Embryonic facial prominence (tissue), 1 donor: ENCODE measurements around the gene SUFU.
"Not testable (repeated sequence)": the region's sequence is repeated elsewhere in the genome, so short reads cannot be mapped to it uniquely, and the experiment has no call there.

Experiments
- DNase-seq: peaks from one replicate; pipeline ENCODE4 v3.0.0-alpha.2; 2016; ENCODE audit errors: extremely low spot score

Gene SUFU

DNA sequence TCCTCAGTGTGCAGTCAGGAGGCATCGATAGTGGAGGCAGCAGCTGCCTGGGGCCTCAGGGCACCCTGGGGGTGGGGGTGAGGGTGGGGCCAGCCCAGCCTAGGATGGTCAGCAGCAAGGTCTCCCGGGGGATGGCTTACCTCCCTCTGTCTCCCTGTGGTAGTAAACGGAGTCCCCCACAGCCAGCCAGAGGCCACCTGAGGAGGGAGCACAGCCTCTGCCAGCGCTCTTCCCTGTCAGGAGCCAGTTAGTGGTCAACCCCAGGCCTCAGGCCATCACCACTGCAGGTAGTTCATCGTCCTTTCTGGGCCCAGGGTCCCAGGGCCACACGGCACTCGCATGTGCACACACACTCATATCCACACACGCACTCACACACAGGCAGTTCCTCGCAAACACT is 23.4 kb upstream of the SUFU start:
- DNase-seq, result no peak

DNA sequence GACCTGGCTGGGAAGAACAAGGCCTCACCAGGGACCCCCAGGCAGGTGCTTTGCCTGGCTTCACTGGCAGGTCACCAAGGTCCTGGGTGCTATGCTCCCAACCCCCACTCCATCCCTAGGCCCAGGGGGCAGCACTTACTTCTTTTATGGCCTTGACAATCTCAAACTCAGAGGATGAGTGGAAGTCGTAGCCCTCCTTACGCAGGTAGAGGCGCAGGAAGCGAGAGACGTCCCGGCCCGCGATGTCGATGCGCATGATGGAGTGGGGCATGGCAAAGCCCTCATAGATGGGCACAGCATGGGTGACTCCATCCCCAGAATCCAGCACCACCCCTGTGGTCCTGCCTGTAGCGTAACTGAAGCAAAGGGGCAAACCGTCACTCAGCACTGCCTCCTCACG is 19.8 kb upstream of the SUFU start:
- no peak for DNase-seq

DNA sequence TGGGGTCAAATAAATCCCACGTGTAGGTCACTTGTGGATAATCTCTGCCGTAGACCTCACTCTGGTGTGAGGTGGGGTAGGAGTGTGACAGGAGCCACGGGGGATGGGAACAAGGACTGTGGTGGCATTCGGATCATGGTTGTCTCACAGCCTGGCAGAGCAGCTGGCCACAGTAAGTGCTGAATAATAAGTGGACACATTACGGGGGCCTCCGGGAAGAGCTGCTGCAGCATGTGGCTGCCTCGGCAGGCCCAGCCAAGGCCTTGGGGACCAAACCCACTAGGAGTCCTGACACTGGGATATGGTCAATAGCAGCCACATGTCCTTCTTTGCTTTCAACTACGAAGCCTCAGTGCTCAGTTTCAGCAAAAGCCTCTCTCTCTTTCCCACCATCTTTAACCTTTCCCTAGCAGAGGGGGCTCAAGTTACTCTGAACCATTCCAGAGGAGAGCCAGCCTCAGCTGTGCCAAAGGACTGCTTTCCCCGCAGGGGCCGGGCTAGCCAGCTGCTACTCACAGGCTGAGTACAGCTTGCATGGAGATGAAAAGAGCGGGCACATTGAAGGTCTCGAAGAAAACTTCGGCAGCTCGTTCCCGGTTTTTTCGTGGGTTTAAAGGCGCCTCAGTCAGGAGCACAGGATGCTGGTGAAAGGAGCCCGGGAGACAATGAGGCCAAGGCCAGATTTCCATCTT is 18.5 kb upstream of the SUFU start:
- DNase-seq, result no peak

DNA sequence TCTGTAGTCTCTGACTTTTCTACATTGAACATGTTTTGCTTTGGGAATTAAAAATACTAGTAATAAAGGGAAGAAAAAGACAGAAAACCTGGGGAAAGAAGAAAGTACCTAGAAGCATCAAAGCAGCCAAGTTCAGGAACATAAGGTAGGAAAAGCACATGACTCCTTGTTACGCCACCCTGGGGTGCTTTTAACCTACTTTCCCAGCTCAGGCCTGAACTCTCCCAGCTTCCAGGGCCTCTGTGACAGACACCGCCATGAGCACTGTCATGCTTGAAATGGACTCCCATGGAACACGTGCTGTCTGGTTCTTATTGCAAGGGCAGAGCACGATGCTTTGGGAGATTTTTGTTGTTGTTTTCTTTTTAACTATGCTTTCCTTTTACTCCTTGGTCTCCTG is 12.6 kb upstream of the SUFU start:
- no peak for DNase-seq

DNA sequence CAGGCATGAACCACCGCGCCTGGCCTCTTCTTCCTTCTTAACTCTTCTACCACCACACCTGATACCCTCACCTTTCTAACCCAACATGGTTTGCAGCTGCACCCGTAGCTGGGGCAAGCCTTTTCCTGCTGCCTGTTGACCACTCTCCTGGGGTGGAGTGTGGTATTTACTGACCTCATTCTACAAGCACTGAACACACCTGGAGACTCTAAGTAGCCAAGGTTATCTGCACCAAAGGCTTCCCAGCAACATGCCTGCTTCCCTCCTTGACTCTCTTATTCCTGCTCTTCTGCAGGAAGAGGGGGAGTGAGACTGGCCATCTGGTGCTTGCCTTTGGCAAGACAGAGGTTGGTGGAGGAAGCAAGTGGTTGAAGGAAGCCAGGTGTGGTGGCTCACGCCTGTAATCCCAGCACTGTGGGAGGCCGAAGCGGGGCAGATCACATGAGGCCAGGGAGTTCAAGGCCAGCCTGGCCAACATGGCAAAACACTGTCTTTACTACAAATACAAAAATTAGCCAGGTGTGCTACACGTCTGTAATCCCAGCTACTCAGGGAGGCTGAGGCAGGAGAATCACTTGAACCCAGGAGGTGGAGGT is 11.3 kb upstream of the SUFU start:
- DNase-seq, result no peak

DNA sequence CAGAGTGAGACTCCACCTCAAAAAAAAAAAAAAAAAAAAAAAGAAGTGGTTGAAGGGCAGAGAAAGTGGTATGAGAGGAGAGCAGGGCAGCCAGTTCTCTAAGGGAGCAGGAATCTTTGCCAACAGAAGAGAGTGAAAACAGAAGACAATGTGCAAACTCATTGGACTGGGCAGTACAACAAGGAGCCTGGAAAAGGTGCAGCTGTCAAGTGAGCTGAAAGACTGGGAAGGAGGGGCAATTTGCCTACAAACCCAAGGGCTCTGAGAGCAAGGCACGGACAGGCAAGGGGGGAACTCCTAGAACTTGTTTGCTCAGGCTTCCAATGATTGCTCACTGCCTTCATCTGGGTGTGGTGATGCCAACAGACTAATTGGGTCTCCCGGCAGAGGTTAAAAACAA is 10.8 kb upstream of the SUFU start:
- no peak for DNase-seq

DNA sequence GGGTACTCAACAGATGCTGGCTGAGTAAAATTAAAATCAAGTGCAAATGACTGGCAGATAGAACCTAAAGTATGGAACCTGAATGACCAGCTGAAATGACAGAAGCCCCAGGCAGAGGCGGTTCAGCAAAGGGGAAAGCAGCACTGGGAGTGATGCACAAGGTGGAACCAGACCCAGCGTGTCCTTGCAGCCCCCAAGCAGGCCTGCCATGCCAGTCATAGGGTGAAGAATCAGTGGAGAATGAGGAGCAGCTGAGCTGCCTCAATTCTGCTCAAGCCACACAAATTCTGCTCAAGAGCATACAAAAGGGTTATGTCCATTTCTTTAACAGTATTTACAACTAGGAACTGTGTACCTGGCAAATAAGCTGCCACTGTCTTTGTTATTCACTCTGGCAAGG is 10.0 kb upstream of the SUFU start:
- DNase-seq, result no peak

DNA sequence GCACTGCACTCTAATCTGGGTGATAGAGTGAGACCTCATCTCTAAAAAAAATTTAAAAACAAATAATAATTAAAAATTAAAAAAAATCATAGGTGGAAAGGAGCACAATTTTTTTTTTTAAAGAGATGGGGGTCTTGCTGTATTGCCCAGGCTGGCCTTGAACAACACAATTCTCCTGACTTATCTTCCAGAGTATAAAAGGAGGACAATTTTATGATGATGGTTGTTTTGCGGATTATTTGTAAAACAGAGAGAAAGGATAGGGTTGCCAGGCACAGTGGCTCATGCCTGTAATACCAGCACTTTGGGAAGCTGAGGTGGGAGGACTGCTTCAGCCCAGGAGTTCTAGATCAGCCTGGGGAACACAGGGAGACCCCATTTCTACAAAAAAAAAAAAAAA is 6.2 kb upstream of the SUFU start:
- DNase-seq, result no peak

DNA sequence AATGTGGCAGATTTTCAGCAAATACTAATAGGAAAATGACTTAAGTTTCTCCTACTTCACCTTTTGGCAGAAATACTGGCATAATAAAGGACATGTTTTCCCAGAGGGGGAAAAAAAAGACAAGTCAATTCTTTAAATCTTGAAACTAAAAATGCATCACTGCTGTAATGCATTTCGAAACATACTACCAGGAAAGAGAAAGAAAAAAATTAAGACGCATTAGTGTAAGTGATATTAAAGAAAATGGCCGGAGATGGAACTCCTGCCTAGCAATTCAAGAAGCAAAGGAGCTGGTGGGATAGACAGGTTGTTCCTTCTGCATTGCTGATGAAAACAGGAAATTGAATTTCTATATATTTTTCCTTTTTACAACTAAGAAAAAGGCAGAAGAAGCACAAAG is 4.4 kb upstream of the SUFU start:
- no peak for DNase-seq

DNA sequence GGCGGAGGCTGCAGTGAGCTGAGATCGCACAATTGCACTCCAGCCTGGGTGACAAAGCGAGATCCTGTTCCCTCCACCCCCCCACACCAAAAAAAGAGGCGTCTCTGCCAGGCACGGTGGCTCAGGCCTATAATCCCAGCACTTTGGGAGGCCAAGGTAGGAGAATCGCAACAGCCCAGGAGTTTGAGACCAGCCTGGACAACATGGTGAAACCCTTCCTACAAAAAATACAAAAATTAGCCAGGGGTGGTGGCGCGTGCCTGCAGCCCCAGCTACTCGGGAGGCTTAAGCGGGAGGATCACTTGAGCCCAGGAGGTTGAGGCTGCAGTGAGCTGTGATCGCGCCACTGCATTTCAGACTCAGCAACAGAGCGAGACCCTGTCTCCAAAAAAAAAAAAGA is 3.1 kb upstream of the SUFU start:
- DNase-seq, result not testable (repeated sequence)

DNA sequence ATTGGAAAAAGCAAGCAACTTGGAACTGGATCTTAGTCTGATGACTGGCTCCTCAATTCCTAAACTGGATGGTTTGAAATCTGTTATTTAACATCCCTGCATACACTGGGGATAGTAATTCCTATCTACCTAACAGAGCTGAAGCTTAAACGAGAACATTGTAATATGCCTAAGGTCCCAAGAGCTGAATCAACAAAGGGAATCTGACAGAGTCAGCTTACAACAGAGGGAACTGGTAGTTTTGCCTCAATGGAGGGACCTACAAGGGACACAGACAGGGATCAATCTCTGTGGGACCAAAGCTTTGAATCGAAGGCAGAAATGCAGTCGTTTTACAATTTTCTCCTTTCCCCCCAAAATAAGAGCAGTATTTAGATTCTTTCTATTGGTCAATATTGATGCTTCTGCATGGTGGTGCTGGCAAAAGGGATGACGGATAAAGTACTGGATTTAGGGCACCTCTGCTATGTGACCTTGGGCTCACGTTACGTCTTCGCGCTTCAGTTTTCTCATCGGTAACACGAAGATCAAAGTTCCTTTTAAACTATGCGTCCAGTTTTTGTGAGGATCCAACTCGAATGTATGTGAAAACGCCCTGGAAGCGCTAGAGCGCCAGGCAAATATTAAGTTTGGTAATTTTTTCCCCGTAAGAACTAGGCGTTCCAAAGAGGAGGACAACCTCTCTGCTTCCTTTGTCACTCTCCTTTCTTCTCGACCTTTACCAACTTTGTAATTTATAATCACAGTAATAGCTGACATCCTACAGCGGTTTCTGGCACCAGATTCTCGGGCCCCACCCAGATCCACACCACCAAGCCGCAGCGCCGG is 2.4 kb upstream of the SUFU start:
- DNase-seq, result no peak

DNA sequence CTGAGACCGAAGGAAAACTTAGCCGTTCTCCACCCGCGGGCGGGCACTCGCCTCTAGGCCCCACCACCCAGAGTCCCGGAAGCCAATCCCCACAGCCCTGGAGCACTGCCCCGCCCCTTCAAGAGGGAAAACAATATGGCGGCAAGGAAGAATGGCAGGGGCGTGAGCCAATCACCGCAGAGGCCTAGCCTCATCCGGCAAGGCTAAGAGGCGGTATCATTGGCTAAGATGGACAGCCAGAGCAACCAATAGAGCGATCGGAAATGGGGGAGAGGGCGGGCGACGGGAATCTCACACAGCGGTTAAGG is 1.8 kb upstream of the SUFU start:
- peak; percentile 98 for DNase-seq

DNA sequence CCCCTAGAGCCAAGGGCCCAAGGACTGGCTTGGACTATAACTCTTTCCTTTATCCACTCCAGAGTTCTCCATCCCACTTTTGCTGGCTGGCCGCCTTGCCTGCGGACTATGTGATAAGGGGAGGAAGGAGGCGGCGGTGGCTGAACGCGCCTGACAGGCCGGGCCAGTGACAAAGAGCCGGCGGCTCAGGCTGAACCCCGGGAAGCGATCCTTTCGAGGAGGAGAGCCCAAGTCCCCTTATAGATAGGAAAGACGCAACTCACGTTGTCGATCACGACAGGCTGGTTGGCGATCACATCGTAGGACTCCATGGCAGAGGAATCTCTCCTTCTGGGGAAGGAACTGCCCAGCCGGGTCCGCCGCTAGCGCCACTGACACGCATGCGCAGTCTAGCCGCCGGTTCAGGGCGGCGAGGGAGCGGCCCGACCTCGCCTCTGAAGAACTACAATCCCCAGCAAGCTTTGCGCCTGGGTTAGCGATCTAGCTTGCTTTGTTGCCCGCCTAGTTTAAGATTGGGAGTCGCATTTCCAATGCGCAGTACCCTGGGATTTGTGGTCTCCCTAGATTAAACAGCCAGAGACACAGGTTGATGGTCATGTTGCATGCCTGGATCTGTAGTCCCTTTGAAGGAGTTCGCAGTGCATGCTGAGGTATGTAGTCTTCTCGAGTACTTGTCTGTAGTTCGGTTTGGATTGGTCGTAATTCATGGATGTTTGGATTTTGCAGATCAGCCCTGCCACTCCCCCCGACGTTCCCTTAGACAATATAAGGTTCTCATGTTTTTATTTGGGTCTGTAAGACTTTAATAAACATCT is 1.2 kb upstream of the SUFU start, which contains the start of gene ACTR1A:
TSS of gene ACTR1A (minus strand) at position 376 of the 815 bp plus-strand sequence. CDS start at position 311, 65 bp downstream.
- peak; percentile 96 for DNase-seq

DNA sequence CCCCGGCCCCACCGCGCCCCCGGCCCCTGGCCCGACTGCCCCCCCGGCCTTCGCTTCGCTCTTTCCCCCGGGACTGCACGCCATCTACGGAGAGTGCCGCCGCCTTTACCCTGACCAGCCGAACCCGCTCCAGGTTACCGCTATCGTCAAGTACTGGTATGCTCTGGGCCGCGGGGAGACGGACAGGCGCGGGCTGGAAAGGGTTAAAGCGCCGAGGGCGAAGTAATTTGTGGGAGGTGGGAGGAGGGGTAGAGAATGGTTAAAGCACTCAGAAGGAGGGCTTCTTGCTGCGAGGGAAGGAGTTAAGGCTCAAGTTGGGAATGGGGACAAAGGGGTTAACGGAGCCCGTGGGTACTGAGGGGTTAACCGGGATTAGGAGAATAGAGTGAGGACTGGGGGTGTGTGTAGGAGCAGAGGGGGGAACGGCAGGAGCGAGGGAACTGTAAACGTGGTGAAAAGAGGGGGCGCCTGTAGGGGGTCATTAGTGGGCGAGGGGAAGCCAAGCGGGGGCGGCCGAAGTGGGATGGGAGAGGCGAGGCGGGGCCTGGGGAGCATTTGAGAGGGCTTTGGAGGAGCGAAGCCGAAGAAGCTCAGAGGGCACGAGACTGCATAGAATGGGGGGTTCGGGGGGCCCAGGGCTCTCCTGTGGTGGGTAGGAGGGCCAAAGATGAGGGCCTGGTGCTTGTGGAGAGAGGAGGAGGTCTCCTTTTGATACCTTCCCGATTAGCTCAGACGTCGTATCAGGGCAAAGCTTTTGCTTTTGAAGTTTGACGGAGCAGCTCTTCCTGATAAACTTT is 605 bp downstream of the SUFU start:
- peak; percentile 27 for DNase-seq

DNA sequence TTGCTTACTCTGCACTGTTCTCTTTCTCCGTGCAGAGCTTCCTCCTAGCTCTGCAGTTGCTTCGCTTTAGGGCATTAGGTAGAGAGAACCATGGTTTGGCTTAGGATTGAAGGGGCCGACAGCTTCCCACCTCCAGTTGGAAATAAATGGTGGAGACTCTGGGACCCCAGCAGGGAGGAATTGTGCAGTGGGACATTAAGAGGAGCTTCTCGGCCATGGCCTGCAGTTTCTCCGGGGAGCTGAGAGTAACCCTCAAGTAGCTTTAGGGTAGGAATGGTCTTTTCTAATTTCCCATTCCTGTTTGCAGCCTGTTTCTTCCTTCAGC is 1.2 kb downstream of the SUFU start:
- DNase-seq, result no peak

DNA sequence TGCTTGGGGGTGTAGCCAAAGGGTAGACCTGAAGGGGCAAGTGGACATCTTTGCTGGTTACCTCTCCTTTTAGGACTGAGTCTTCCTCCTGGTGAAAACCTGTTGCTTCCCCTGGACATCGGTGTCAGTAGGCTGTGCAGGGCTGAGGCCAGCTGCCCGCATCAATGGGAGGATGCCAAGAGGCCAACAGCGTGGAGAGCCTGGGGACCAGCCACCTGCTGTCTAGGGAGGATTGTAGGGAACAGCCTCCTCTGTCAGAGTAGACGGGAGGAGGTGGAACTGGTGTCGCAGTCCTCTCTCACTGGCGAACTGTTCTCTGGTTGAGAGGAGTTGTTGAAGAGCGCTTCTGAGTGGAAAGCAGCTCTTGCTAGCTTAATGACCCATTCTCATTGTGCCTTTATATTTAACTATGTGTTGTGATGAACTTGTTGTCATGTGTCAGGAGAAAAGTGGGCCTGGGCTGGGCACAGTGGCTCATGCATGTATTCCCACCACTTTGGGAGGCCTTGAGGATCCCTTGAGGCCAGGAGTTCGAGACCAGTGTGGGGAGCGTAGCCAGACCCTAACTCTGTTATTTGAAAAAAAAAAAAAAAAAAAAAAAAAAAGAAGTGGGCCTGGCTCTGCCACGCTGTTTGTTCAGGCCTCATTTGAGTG is 1.8 kb downstream of the SUFU start:
- no peak for DNase-seq

DNA sequence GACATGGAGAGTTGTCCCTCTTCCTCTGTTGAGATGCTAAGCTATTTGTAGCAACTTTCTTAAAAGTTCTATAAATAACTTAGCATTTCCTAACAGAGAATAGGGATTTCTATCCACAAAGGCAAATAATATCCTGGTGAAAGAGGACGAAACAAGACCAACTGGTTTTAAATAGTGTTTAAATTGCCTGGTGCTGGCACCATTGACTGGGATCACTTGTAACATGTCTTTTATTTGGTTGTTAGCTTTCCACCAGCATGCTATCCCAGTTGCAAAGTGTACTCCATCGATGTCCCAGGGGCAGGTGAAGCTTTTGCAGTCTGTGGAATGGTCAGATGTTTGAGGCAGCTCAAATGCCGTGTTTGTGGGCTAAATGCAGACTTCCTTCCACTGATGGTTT is 3.7 kb downstream of the SUFU start:
- no peak for DNase-seq

DNA sequence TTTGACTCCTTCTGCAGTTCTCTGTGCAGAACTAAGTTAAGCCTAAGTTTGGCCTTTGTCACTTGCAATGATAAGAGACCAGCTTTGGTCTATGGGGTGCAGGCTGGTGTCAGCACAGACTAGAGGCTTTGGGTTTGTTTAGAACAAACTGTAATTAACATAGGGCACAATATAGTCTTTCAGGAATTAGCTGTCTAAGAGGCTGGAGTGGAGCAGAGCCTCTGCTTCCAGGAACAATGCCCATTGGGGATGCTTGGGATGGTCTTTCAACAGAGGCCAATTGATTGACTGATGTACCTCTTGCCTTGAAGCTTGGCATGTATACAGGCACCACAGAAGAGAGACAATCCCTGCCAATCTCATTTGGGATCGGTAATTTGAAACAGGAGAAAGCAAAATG is 4.7 kb downstream of the SUFU start:
- DNase-seq, result no peak

DNA sequence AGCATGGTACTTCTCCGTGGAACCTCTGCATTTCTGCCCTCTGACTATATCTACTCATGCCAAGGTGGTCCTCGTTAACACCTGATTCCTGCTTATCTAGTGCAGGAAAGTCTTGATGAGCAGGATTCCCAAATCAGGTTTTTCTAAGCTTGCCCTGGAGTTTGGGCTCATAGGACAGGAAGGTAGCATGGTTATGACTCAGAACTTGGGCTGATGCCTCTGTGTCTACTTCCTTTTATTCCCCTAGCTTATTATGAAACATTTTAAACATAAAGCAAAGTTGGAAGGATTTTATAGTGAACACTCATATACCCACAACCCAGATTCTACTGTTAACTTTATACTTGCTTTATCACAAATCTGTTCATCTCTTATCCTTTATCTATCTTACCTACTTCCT is 5.6 kb downstream of the SUFU start:
- no peak for DNase-seq

DNA sequence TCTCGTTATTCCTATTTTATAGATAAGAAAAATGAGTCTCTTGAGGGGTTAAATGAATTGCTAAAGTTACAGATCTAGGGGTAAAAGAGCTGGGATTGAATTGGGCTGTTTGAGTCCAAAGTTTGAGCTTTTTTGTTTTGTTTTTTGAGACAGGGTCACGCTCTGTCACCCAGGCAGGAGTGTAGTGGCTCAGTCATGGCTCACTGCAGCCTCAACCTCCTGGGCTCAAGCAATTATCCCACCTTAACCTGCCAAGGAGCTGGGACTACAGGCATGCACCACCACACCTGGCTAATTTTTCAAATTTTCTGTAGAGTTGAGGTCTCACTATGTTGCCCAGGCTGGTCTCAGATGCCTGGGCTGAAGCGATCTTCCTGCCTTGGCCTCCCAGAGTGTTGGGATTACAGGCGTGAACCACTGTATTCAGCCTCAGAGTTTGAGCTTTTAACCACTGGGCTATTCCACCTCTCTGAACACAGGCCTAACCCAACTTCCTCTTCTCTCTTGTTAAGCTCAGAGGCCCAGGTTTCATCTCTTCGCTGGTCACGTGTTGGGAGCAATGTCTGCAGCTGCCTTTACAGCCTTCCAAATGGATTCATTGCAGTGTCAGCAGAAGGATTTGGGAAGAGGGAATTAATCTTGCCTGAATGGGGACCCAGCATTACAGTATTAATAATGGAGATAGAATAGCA is 8.0 kb downstream of the SUFU start:
- DNase-seq, result no peak
